K562 (cell line): ENCODE results near the gene PDLIM4. TPM values are rescaled to one million over a fixed set of nuclear protein-coding genes. Genes with fewer than 3 reads are reported as not detected.

ENCODE experiments used
- CBX2 ChIP-seq: fragments of 200-600 bp; sonication (generic); IDR thresholded peaks from one replicate; pipeline ENCODE4 v1.6.1; 2012; ENCODE audit warnings: mild to moderate bottlenecking, low read length, inconsistent platforms; ENCODE audit not compliant: insufficient read depth, poor library complexity, severe bottlenecking
- ESRRA ChIP-seq: fragments of 450-650 bp; IDR thresholded peaks from 2 replicates; pipeline ENCODE4 v1.6.1; 2014; ENCODE audit warnings: low read depth, mild to moderate bottlenecking, moderate library complexity, borderline replicate concordance
- ETS2 ChIP-seq: IDR thresholded peaks from 2 replicates; pipeline ENCODE4 v1.6.1; 2016; ENCODE audit warnings: borderline replicate concordance, missing genetic modification characterization, mild to moderate bottlenecking, moderate library complexity, missing compliant biosample characterization; ENCODE audit not compliant: poor library complexity, severe bottlenecking
- FOXJ3 ChIP-seq: sonication (generic); formaldehyde crosslinking; IDR thresholded peaks from 2 replicates; pipeline ENCODE4 v1.4.0; 2020; ENCODE audit warnings: mild to moderate bottlenecking, missing genetic modification reagents
- MEIS2 ChIP-seq: fragments of 450-650 bp; IDR thresholded peaks from 2 replicates; pipeline ENCODE4 v1.6.1; 2014; ENCODE audit warnings: mild to moderate bottlenecking; ENCODE audit not compliant: partially characterized antibody
- STAT5B ChIP-seq: fragments of 250-450 bp; sonication (Bioruptor Pico); IDR thresholded peaks from 2 replicates; pipeline ENCODE4 v1.8.0; 2021; ENCODE audit warnings: mild to moderate bottlenecking, inconsistent platforms
- ZNF79 ChIP-seq: fragments of 250-450 bp; sonication (Bioruptor Pico); IDR thresholded peaks from 2 replicates; pipeline ENCODE4 v1.4.0; 2020; ENCODE audit warnings: low read depth, mild to moderate bottlenecking, moderate library complexity
- polyA plus RNA-seq, 8 experiments: library from polyadenylated mRNA; depleted of rRNA in 4 of 8; stranded (reverse) in 5 of 8; unstranded in 3 of 8; fragments of >200 nt; fragmentation: Nextera tagmentation in 2 of 8; fragmentation: Illumina TruSeq in 1 of 8; extraction: Ambion mirVana in 2 of 8; extraction: Trizol in 1 of 8; gene quantifications; 2 replicates each; pipeline versions ENCODE4 v1.2.1 to v1.2.3, GENCODE V29; 2011 to 2014; ENCODE audit warnings: inconsistent platforms in 1 of 8, missing spikeins in 1 of 8
- total RNA-seq, 7 experiments: library from RNA; depleted of rRNA in 6 of 7; stranded (reverse); fragments of >200 nt in 6 of 7; fragmentation: Illumina TruSeq in 2 of 7; extraction: Trizol in 2 of 7; gene quantifications; 2 replicates each; pipeline versions ENCODE4 v1.2.1 to v1.2.3, GENCODE V29; 2011 to 2021; ENCODE audit warnings: low replicate concordance in 1 of 7
- TF ChIP-seq, protein P1 (sequence below): IDR thresholded peaks from 2 replicates; pipeline ENCODE4 v1.6.1; 2011; ENCODE audit not compliant: insufficient read length; ENCODE audit errors: extremely low read depth
- TF ChIP-seq, protein P2 (sequence below), 2 experiments: IDR thresholded peaks in 1 of 2; conservative IDR thresholded peaks in 1 of 2; 2 replicates each; pipeline ENCODE4 v1.6.1; 2016; ENCODE audit warnings: low read depth in 2 of 2, mild to moderate bottlenecking in 1 of 2, missing compliant biosample characterization in 1 of 2, missing genetic modification characterization in 1 of 2, moderate library complexity in 1 of 2
- TF ChIP-seq, protein P3 (sequence below): fragments of 450-650 bp; formaldehyde crosslinking; IDR thresholded peaks from 2 replicates; pipeline ENCODE4 v1.4.0; 2020; ENCODE audit warnings: mild to moderate bottlenecking, moderate library complexity
- TF ChIP-seq, protein P4 (sequence below): fragments of 450-650 bp; IDR thresholded peaks from 2 replicates; pipeline ENCODE4 v1.7.1; 2018; ENCODE audit warnings: mild to moderate bottlenecking, low read depth; ENCODE audit not compliant: partially characterized antibody
- TF ChIP-seq, protein P5 (sequence below): fragments of 450-650 bp; IDR thresholded peaks from 2 replicates; pipeline ENCODE4 v1.6.1; 2016
- TF ChIP-seq, protein P6 (sequence below): fragments of 200-800 bp; sonication (Bioruptor generic); IDR thresholded peaks from 2 replicates; pipeline ENCODE4 v1.6.1; 2017; ENCODE audit warnings: missing genetic modification characterization, missing compliant biosample characterization

The PDLIM4 gene
- total and polyA plus RNA-seq, 9 of the 15 experiments (the other 6 are each of a cell fraction or from before 2014, with no cell fraction given), result 0.28 to 32.8 (median 13.1) TPM

DNA sequence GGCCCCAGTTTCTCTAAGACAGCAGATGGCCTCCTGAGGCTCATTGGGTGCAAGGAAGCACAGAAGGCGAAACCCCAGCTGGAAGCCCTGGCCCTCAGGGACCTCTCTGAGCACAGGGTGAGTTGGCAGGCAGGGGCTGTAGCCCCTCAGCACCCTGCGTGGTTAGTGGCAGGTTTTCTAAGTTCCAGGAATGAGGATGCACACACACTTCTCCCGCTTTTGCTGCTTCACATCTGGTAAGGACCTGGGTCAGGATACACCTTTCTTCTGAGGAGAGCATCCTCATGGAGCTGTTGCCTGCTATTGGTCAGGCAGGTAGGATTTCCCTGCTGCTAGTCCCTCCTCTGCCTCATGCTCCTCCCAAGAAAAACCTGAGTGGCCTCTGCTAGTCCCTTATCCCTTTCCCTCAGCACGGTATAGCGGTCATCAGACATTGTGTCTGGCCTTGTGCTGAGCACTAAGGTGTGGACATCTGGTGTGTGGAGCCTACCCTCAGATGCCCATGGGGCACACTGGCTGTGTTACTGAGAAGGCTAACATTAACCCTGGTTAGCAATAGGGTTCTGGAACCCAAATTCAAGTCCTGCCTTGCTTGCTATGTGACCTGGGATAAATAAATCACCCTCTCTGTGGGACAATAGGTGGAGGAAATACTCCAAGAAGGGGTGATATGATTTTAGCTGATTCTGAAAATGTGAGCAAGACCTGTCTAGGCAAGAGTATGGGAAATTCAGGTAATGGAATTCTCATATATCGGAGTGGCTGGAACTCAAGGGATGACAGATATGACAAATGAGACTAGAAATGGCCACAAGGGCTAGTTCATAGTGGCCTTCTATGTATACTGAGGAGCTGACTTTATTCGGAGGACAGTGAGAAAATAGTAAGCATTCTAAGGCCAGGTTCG lies 38.3 kb downstream of the PDLIM4 start (continued):
- TF ChIP-seq, protein P1, sequence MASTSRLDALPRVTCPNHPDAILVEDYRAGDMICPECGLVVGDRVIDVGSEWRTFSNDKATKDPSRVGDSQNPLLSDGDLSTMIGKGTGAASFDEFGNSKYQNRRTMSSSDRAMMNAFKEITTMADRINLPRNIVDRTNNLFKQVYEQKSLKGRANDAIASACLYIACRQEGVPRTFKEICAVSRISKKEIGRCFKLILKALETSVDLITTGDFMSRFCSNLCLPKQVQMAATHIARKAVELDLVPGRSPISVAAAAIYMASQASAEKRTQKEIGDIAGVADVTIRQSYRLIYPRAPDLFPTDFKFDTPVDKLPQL, result no peak
- TF ChIP-seq, protein P2, sequence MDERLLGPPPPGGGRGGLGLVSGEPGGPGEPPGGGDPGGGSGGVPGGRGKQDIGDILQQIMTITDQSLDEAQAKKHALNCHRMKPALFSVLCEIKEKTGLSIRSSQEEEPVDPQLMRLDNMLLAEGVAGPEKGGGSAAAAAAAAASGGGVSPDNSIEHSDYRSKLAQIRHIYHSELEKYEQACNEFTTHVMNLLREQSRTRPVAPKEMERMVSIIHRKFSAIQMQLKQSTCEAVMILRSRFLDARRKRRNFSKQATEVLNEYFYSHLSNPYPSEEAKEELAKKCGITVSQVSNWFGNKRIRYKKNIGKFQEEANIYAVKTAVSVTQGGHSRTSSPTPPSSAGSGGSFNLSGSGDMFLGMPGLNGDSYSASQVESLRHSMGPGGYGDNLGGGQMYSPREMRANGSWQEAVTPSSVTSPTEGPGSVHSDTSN (CRISPR knock-in tag; IDR thresholded peaks at IDR 0.05; ENCODE audit: low read depth), result no peak
- TF ChIP-seq, protein P2 (tag; conservative IDR thresholded peaks at IDR 0.05; ENCODE audit: low read depth), result peak; percentile 70
- TF ChIP-seq, protein P3, sequence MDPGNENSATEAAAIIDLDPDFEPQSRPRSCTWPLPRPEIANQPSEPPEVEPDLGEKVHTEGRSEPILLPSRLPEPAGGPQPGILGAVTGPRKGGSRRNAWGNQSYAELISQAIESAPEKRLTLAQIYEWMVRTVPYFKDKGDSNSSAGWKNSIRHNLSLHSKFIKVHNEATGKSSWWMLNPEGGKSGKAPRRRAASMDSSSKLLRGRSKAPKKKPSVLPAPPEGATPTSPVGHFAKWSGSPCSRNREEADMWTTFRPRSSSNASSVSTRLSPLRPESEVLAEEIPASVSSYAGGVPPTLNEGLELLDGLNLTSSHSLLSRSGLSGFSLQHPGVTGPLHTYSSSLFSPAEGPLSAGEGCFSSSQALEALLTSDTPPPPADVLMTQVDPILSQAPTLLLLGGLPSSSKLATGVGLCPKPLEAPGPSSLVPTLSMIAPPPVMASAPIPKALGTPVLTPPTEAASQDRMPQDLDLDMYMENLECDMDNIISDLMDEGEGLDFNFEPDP, result no peak
- TF ChIP-seq, protein P4, sequence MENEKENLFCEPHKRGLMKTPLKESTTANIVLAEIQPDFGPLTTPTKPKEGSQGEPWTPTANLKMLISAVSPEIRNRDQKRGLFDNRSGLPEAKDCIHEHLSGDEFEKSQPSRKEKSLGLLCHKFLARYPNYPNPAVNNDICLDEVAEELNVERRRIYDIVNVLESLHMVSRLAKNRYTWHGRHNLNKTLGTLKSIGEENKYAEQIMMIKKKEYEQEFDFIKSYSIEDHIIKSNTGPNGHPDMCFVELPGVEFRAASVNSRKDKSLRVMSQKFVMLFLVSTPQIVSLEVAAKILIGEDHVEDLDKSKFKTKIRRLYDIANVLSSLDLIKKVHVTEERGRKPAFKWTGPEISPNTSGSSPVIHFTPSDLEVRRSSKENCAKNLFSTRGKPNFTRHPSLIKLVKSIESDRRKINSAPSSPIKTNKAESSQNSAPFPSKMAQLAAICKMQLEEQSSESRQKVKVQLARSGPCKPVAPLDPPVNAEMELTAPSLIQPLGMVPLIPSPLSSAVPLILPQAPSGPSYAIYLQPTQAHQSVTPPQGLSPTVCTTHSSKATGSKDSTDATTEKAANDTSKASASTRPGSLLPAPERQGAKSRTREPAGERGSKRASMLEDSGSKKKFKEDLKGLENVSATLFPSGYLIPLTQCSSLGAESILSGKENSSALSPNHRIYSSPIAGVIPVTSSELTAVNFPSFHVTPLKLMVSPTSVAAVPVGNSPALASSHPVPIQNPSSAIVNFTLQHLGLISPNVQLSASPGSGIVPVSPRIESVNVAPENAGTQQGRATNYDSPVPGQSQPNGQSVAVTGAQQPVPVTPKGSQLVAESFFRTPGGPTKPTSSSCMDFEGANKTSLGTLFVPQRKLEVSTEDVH, result no peak
- TF ChIP-seq ZNF79 (CRISPR knock-in tag) (no peak), ETS2 (tag) (no peak), MEIS2 (peak; percentile 82), ESRRA (no peak), STAT5B (CRISPR knock-in tag) (no peak), FOXJ3 (CRISPR knock-in tag) (no peak), CBX2 (no peak)
- TF ChIP-seq, protein P5, sequence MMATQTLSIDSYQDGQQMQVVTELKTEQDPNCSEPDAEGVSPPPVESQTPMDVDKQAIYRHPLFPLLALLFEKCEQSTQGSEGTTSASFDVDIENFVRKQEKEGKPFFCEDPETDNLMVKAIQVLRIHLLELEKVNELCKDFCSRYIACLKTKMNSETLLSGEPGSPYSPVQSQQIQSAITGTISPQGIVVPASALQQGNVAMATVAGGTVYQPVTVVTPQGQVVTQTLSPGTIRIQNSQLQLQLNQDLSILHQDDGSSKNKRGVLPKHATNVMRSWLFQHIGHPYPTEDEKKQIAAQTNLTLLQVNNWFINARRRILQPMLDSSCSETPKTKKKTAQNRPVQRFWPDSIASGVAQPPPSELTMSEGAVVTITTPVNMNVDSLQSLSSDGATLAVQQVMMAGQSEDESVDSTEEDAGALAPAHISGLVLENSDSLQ, result peak; percentile 76
- TF ChIP-seq, protein P6, sequence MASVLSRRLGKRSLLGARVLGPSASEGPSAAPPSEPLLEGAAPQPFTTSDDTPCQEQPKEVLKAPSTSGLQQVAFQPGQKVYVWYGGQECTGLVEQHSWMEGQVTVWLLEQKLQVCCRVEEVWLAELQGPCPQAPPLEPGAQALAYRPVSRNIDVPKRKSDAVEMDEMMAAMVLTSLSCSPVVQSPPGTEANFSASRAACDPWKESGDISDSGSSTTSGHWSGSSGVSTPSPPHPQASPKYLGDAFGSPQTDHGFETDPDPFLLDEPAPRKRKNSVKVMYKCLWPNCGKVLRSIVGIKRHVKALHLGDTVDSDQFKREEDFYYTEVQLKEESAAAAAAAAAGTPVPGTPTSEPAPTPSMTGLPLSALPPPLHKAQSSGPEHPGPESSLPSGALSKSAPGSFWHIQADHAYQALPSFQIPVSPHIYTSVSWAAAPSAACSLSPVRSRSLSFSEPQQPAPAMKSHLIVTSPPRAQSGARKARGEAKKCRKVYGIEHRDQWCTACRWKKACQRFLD (CRISPR knock-in tag), result no peak
